Vagina (tissue), 2 donors: Measurements from ENCODE around the gene BACE1-AS.

ENCODE experiments used
- CTCF ChIP-seq, 3 experiments: fragments of 450-650 bp in 2 of 3; fragments of 200-600 bp in 1 of 3; sonication (generic) in 1 of 3; IDR thresholded peaks; one replicate each; pipeline ENCODE4 v1.5.1; 2017 to 2019; ENCODE audit warnings: antibody characterized with exemption in 3 of 3, mild to moderate bottlenecking in 2 of 3, moderate library complexity in 2 of 3
- POLR2A ChIP-seq, 2 donors: fragments of 450-650 bp; IDR thresholded peaks; one replicate each; pipeline ENCODE4 v1.6.1; 2017; ENCODE audit warnings: antibody characterized with exemption in 2 of 2, mild to moderate bottlenecking in 2 of 2, moderate library complexity in 2 of 2
- POLR2AphosphoS5 ChIP-seq, 2 donors: sonication (generic); formaldehyde crosslinking; IDR thresholded peaks; one replicate each; pipeline ENCODE4 v1.9.0; 2017; ENCODE audit warnings: antibody characterized with exemption in 2 of 2, mild to moderate bottlenecking in 2 of 2, low read depth in 1 of 2; ENCODE audit not compliant: insufficient read depth in 1 of 2

DNA sequence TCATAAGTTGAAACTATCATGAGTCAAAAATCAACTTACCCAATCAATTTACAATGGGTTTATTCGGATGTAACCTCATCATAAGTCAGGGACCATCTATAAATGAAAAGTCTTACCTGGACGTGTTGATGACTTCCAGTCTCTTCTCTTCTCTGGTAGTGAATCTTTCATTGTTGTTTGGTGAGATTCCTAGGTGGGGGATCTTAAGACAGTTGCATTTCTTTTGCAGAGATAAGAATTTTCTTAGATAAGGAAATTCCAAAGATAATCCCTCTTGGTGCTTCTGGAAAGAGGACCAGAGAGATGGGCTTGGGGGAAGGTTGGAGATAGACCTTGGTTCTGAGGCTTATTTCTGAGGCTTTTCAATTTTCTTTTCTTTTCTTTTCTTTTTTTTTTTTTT lies 21.3 kb upstream of the BACE1-AS start:
- TF ChIP-seq CTCF (IDR thresholded peaks at IDR 0.05) (no peak), POLR2AphosphoS5 (IDR thresholded peaks at IDR 0.05; ENCODE audit: insufficient read depth in 1 of 2, low read depth in 1 of 2) (no peak), POLR2A (IDR thresholded peaks at IDR 0.05) (no peak)
